ENCODE results near the gene ARHGEF28. TPM values are rescaled to one million over a fixed set of nuclear protein-coding genes. Genes with fewer than 3 reads are reported as not detected.

The ARHGEF28 gene
- total RNA-seq, 1 experiment from 2014 or later: 0.57 TPM

GRCh38 chr5:73774924-73775323, 148.9 kb downstream of the ARHGEF28 start:
- Histone ChIP-seq H2BK12ac (ENCODE audit: insufficient read length, low read depth, low read length) (no peak overlapping the region), H3K27ac (ENCODE audit: insufficient read length, low read depth, low read length) (no peak overlapping the region), H4K91ac (ENCODE audit: insufficient read length, low read depth, low read length) (no peak overlapping the region), H3K4me2 (ENCODE audit: insufficient read depth, insufficient read length, low read length) (no peak overlapping the region), H3K9ac (ENCODE audit: extremely low read depth, insufficient read length, low read length) (no peak overlapping the region), H4K8ac (replicated peaks; ENCODE audit: insufficient read length, low read depth, low read length) (no peak overlapping the region), H2BK20ac (ENCODE audit: low read depth, low read length, poor library complexity, severe bottlenecking) (no peak overlapping the region), H3K4ac (ENCODE audit: low read depth, low read length) (no peak overlapping the region), H3K27me3 (ENCODE audit: insufficient read depth, low read length) (no peaks in the 10 kb centered on the region), H4K20me1 (ENCODE audit: control insufficient read depth, insufficient read depth, insufficient read length) (no peaks in the 10 kb centered on the region), H3T11ph (ENCODE audit: low read length) (no peak overlapping the region), H4K5ac (ENCODE audit: insufficient read length, low read depth, low read length) (no peak overlapping the region), H2AK5ac (ENCODE audit: insufficient read length, low read length) (no peak overlapping the region), H3K18ac (ENCODE audit: insufficient read length, low read depth, low read length) (no peak overlapping the region), H3K14ac (ENCODE audit: insufficient read depth, low read length) (no peak overlapping the region), H3K56ac (ENCODE audit: insufficient read length, low read depth, low read length) (no peak overlapping the region), H2BK120ac (ENCODE audit: low read depth, low read length, poor library complexity, severe bottlenecking) (no peak overlapping the region), H3K23me2 (ENCODE audit: insufficient read length, low read depth, low read length, poor library complexity, severe bottlenecking) (no peaks in the 10 kb centered on the region), H2BK15ac (ENCODE audit: low read depth, low read length) (no peak overlapping the region), H3K79me2 (ENCODE audit: insufficient read depth, low read length) (no peaks in the 10 kb centered on the region), H3K23ac (ENCODE audit: insufficient read length, low read depth, low read length) (no peak overlapping the region), H3K4me1 (ENCODE audit: insufficient read depth, low read length) (no peaks in the 10 kb centered on the region), H3K9me3 (ENCODE audit: control insufficient read depth, low read depth, low read length) (no peaks in the 10 kb centered on the region), H3K79me1 (ENCODE audit: insufficient read depth, low read depth, low read length, poor library complexity, severe bottlenecking) (no peaks in the 10 kb centered on the region), H2AFZ (ENCODE audit: low read length) (no peak overlapping the region), H2BK5ac (ENCODE audit: insufficient read length, low read length) (no peak overlapping the region)
- DNase-seq: no peak
- no CpG with 5 or more reads among the region's 3 CpGs for WGBS (ENCODE audit: extremely low coverage, insufficient read length, low lambda C conversion rate)
- H3K9me3 Mint-ChIP-seq: no peaks in the 10 kb centered on the region
- H3K4me3 Mint-ChIP-seq: no peak overlapping the region
- H3K36me3 Mint-ChIP-seq (ENCODE audit: insufficient read depth in 1 of 3, low read depth in 3 of 3): no peaks in the 10 kb centered on the region
- H3K27ac Mint-ChIP-seq: no peak overlapping the region
- no peak for TF ChIP-seq CTCF (conservative IDR thresholded peaks at IDR 0.05)
- H3K4me1 Mint-ChIP-seq: peaks cover 0 to 3% of the 10 kb centered on the region in 2 experiments; a peak in 2 of 4 replicates
- H3K27me3 Mint-ChIP-seq (ENCODE audit: low read depth): no peaks in the 10 kb centered on the region
